ENCODE data around the gene TOM1L2.
A peak's percentile ranks its signal among the peaks of the same experiment; 100 is the strongest.

The TOM1L2 gene

GRCh38 chr17:17827826-17828621, 144.2 kb downstream of the TOM1L2 start:
- DNase-seq, result no peak

GRCh38 chr17:17826942-17827785, 145.0 kb downstream of the TOM1L2 start:
- DNase-seq, result no peak

GRCh38 chr17:17826342-17826713, 145.9 kb downstream of the TOM1L2 start:
- no peak for DNase-seq

GRCh38 chr17:17824783-17825614, 147.2 kb downstream of the TOM1L2 start:
- DNase-seq, result no peak

- DNase-seq, result peak in 1 of 2 donors; percentile 42
Observed at GRCh38 chr17:17824119-17824782, 147.9 kb downstream of the TOM1L2 start.

GRCh38 chr17:17823433-17824118, 148.6 kb downstream of the TOM1L2 start:
- peak; percentile 65 to 76 for DNase-seq

GRCh38 chr17:17822616-17823015, 149.6 kb downstream of the TOM1L2 start:
- no peak for DNase-seq

- DNase-seq, result no peak
Observed at GRCh38 chr17:17822189-17822588, 150.0 kb downstream of the TOM1L2 start.

- DNase-seq, result no peak
Observed at GRCh38 chr17:17820463-17821158, 151.6 kb downstream of the TOM1L2 start.

- DNase-seq, result no peak
Observed at GRCh38 chr17:17820046-17820445, 152.2 kb downstream of the TOM1L2 start.

GRCh38 chr17:17819561-17819995, 152.6 kb downstream of the TOM1L2 start:
- DNase-seq, result peak; percentile 78 to 87

- DNase-seq, result no peak
Observed at GRCh38 chr17:17819111-17819510, 153.1 kb downstream of the TOM1L2 start.

- DNase-seq, result peak in 1 of 2 donors; percentile 45
Observed at GRCh38 chr17:17818088-17818526, 154.1 kb downstream of the TOM1L2 start.

GRCh38 chr17:17817552-17817947, 154.7 kb downstream of the TOM1L2 start:
- no peak for DNase-seq

- DNase-seq, result no peak
Observed at GRCh38 chr17:17816831-17817551, 155.2 kb downstream of the TOM1L2 start.

- DNase-seq, result no peak
Observed at GRCh38 chr17:17816240-17816814, 155.9 kb downstream of the TOM1L2 start.

GRCh38 chr17:17815436-17816200, 156.6 kb downstream of the TOM1L2 start:
- DNase-seq, result no peak

- no peak for DNase-seq
Observed at GRCh38 chr17:17815062-17815406, 157.2 kb downstream of the TOM1L2 start.
